HG03060 (cell line): ENCODE results near the gene TMTC2.

ENCODE experiments used
- ATAC-seq: cut with Tn5 transposase; IDR thresholded peaks from one replicate; pipeline ENCODE4 v1.9.1; 2021; ENCODE audit warnings: low read depth, moderate number of reproducible peaks; ENCODE audit not compliant: unreplicated experiment

The TMTC2 gene

GRCh38 chr12:83049306-83049705 lies 362.6 kb downstream of the TMTC2 start:
- ATAC-seq: no peak

GRCh38 chr12:83052890-83053541 lies 366.3 kb downstream of the TMTC2 start:
- ATAC-seq: no peak

- ATAC-seq: no peak
Observed at GRCh38 chr12:83057436-83057835, 370.7 kb downstream of the TMTC2 start.

GRCh38 chr12:83059107-83059506 lies 372.4 kb downstream of the TMTC2 start:
- no peak for ATAC-seq

GRCh38 chr12:83065562-83065961 lies 378.9 kb downstream of the TMTC2 start:
- no peak for ATAC-seq

GRCh38 chr12:83067981-83068380 lies 381.3 kb downstream of the TMTC2 start:
- no peak for ATAC-seq

GRCh38 chr12:83074358-83074894 lies 387.7 kb downstream of the TMTC2 start:
- ATAC-seq: no peak

GRCh38 chr12:83075471-83075870 lies 388.8 kb downstream of the TMTC2 start:
- no peak for ATAC-seq

- no peak for ATAC-seq
Observed at GRCh38 chr12:83077041-83077440, 390.3 kb downstream of the TMTC2 start.

- ATAC-seq: no peak
Observed at GRCh38 chr12:83082690-83083276, 396.1 kb downstream of the TMTC2 start.

GRCh38 chr12:83083616-83084015 lies 396.9 kb downstream of the TMTC2 start:
- ATAC-seq: no peak

- no peak for ATAC-seq
Observed at GRCh38 chr12:83084516-83085234, 398.0 kb downstream of the TMTC2 start.

GRCh38 chr12:83086023-83086422 lies 399.3 kb downstream of the TMTC2 start:
- ATAC-seq: no peak

GRCh38 chr12:83089575-83089974 lies 402.9 kb downstream of the TMTC2 start:
- ATAC-seq: no peak

GRCh38 chr12:83092129-83092528 lies 405.4 kb downstream of the TMTC2 start:
- ATAC-seq: no peak

GRCh38 chr12:83092606-83093005 lies 405.9 kb downstream of the TMTC2 start:
- no peak for ATAC-seq

GRCh38 chr12:83093426-83093825 lies 406.7 kb downstream of the TMTC2 start:
- ATAC-seq: no peak

- no peak for ATAC-seq
Observed at GRCh38 chr12:83097643-83098342, 411.1 kb downstream of the TMTC2 start.

- ATAC-seq: no peak
Observed at GRCh38 chr12:83099436-83099835, 412.7 kb downstream of the TMTC2 start.

- no peak for ATAC-seq
Observed at GRCh38 chr12:83102499-83102898, 415.8 kb downstream of the TMTC2 start.

GRCh38 chr12:83106873-83107272 lies 420.2 kb downstream of the TMTC2 start:
- no peak for ATAC-seq
